ENCODE measurements around the gene OSBPL10.

The OSBPL10 gene

DNA sequence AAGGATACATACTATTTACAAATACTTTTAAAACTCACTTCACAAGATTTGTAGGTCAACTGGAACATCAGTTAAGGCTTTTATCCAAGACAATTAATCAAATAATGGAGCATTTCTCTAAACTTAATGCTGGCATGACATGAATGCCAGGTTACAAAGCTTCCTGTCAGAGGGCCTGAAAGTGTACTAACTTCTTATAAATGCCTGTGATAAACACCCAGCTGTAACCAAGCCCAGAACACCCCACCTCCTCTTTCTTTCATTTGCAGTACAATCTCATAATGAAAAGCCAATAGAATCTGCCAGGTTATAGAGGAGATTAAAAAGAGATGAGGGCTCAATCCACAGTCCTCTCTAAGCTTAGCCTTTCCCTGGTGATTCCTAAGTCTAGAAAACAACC, 214.4 kb downstream of the OSBPL10 start:
- DNase-seq: no peak

DNA sequence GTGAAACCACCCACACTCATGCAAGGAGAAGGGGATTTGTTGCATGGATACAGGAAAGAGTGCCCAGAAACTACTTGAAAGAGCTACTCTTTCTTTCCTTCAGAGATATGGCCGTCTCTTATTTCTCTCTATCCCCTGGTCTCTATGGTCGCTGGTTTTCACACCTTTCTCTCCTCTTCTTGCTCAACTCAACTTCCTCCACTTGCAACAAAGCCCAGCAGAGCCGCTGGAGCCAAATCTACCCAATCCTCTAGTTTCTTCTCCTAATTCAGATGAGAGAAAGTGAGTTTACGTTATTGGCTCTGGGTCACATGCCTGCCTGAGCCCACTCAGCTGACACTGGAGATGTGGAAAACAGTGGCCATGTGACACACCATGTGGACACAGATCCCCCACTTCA, 215.2 kb downstream of the OSBPL10 start:
- no peak for DNase-seq

DNA sequence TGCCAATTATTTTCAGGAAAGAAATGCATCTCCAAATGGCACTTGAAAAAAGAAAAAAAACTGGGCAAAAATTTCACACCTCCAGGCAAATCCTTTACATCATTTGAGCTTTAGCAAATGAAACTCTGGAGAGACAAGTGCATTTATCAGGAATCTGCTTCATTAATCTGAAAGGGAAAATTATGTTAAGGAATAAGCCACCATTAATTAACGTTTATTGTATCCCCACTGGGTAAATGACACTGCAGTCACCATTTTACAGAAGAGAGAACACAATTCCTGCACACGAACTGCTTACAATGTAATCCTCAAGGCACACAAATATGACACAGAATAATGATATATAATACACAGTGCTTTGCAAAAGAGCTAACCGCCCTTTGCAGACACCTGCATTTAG, 217.3 kb downstream of the OSBPL10 start:
- no peak for DNase-seq

DNA sequence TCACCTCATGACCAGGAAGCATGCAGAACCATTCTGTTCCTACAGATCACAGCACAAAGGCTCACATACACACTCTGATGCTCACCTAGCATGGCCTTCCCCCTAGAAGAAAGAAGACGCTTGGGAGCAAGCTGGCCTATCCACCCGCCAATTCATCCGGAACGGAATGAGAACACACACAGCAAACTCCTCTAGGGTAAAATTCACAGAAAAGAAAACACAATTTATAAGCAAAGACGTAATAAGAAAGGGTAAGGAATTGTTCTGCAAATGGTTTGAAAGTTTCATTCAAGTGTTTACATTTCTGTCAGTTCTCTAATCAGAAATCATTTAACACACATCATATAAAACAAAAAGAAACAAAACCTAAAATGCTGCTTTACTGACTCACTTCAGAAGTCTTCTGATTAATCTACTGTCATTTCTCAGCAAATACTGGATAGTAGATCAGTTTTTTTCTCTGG, 218.1 kb downstream of the OSBPL10 start:
- no peak for DNase-seq

DNA sequence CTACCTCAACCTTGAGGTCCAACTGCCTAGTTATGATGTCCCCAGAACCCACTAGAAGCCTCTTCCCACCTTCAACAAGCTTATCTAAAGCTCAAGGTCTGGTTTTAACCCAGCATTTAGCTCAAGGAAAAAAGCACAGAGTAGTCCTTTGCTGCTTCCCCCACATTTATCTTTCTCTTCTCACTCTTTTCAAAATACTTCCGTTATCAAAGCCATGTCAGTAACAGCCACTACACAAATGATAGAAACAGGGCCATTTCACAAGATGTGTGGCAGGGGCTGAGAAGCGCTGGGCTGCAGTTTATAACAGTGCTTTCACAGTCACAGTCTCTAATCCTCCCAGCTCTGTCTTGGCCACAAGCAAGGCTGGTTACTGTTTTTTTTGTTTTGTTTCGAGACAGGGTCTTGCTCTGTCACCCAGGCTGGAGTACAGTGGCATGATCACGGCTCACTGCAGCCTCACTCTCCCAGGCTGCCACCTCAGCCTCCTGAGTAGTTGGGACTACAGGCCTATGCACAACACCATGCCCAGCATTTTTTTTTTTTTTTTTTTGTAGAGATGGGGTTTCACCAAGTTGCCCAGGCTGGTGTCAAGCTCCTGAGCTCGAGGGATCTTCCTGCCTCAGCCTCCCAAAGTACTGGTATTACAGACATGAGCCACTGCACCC, 218.8 kb downstream of the OSBPL10 start:
- DNase-seq: no peak

DNA sequence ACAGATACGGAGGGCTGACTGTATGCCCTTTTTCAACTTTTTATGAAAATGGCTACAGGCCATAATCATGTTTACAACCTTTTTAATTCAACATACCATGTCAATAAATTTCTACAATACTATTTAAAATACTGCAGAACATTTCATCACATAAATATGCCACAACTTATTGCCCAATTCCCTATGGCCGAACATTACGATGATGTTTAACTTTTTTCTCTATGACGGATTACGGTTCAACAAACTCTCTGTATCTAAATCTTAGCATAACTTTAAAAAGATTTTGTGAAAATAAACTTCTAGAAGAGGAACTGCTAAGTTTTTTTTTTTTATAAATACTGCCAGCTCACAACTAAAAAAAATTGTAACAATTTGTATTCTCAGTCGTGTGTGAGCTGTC, 220.4 kb downstream of the OSBPL10 start:
- DNase-seq: no peak

DNA sequence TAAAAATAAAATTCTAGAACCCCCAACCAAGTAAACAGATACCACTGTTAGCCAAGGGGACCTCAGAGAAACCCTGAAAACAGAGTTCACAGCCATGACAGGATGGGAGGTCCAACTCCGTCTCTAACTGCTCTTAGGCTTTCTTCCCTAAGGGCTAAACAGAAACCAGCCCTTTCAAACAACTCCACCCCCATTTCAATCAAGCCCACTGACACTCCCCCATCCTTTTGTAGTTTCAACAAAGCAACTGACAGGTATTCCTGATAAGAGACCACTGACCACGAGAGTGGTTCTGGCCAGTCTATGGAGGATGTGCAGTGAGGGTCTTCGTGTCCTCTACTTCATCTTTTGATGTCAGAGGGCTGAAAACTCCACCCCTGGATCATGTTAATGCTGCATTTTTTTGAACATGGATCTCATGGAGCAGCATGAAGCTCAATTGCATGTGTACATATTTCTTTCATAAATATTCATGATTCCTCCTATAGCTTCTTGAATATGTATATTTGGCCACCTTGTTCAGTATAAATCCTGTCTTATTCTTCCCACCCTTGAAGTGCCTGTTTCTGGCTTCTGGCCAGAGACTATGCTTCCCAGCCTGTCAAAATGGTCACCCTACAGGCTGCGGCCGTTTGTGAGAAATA, 222.6 kb downstream of the OSBPL10 start:
- DNase-seq: no peak

DNA sequence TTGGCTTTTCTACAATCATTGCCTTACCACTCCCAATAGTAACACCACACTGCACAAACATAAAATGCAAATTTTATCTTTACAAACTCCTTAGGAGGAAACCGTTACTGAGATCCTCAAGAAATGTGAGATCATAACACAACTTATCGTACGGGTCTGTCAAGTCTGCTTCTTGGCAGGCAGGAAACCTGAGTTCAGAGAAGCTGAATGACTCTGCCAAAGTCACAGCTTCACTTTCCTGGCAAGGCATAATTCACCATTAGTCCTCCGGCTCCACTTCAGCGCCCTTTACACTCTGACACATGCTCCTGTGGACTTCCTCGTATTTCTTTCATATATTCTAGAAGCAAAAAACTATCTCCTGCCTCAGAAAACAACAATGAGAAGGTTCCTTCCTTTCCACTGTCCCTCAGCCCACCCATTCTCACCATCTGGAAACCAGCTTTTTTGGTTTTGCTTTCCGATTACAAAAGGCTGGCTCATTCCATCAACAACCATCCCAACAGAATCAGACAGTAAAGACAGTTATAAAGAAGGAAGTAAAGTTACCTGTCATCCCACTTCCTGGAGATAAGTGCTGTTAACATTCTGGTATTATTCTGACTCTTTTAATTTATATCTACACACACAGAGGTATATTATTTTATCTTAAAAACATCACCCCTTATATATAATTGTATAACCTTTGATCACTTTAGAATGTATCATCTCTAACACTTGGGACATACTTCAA, 225.0 kb downstream of the OSBPL10 start:
- no peak for DNase-seq

DNA sequence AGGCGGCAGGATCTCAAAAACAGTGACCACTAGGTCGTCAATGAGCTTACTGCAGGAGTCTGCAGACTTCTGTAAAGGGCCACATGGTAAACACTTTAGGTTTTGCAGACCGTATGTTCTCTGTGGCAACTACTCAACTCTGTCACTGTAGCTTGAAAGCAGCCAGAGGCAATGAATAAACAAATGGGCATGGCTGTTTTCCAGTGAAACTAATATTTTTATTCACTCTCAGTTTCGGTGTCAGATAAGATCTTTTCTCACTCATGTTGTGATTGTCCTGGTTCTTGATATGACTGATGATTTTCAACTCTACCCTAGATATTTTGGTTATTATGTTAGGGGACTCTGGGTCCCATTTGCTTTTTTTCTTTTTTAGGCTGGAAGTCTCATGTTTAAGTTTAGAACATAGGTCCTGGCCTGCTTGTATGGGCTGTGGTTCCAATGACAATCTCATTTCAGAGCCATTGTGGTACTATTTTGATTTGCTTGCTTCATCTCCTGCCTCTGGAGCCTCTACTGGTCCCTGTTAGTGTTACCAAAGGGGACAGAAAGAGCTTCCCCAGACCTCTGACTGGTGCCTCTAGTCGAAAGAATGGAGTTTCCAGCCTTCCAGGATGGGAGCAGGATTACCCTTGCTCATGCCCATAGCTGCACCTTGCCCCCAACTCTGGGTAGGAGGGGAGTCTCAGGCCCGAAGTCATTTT, 226.3 kb downstream of the OSBPL10 start:
- DNase-seq: no peak

DNA sequence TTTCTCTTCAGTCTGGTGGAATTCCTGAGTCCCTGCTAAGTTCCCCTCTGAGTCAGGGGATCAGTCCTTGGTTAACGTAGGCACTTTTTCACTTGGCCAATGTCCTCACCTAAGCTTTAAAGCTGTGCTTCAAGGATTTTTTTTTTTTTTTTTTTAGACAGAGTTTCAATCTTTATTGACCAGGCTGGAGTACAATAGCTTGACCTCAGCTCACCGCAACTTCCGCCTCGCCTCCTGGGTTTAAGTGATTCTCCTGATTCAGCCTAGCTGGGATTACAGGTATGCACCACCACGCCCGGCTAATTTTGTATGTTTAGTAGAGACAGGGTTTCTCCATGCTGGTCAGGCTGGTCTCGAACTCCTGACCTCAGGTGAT, 228.0 kb downstream of the OSBPL10 start:
- no peak for DNase-seq

DNA sequence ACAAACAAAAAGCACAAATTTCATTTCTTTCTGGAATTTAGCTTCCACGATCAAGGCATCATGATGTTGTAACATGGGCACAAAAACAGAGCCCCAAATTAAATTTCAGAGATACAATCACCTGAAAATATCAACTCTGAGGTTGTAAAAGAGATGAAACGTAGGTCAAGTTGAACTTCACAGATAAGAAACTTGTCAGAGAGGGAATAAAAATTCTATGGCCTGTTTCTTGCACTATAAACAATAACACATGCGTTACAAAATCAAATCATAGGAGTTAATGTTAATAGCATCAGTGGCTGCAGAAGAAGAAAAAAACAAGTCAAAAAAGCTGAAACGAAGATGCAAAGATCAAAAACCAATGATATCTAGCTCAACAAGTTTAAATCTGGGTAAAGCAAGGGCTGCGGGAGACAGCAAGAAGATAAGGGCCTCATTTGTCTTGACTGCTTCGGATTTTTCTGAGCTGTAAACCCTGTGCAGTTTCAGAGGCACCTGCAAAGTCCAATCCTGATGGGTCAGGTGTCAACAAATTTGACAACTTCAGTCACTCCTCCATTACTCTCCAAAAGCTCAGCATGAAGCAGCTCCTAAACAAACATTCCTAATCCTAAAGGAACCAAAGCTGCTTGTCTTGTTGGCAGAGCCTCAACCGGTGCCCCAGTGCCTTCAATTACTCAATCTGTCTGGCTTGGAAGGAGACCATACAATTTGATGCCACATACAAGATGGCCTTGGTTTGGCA, 228.6 kb downstream of the OSBPL10 start:
- DNase-seq: no peak

DNA sequence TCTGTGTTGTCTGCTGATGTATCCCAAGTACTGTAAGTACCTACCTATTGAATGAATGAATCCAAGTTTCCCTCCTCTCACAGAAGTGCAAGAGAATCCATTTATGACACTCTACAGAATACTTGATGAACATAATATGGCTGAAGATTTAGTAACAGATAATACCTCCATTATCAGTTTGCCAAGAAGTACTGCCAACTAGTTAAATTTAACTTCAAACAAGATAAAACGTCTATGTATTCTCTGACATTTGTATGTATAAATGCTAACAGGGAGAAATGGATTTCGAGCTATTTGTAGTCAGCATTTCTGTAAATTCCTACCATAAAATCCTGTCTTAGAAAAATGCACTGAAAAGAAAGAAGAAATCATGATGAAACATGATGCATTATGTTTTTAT, 230.7 kb downstream of the OSBPL10 start:
- DNase-seq: no peak

DNA sequence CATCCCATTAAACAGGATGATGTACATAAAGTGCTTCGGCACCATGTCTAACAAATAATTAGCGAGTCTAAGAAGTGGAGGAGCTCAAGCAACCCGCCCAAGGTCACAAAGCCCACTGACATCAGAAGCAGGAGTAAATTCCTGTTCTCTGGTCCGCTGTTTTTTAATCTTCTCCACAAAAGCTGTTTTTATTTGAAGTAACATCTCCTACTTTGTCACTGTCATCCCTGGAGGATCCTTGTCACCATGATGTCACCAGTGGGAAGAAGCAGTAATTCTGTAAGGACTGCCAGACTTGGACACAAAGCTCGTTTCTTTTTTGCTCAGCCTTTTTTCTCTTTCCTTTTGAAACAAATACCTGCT, 232.1 kb downstream of the OSBPL10 start:
- no peak for DNase-seq

DNA sequence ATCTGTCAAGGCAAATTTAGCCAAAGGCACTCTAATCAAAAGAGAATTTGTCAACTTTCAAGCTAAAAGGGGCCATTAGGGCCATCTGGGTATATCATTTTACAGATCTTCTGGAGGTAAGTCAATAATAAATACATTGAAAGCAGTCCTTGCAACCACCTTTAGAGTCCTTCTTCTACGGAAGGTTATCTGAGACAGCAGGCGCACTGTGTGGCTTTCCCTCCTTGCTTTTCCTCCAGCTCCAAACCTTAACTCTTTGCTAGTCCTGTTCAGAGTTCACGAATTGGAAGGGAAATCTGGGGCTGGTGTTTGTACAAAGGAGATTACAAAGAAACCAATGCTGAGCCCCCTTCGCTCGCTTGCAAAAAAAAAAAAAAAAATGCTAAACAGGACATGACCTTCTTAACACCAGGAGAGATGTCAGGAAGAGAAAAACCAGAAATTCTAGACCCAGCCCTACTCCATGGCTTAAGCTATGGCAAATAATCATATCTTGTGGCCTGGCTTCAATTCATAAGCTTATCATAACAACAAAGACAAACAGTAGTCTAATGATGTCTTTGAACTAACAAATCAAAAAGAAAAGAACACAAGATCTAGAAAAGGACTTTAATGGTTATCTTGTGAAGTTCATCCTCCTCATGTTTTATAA, 232.7 kb downstream of the OSBPL10 start:
- DNase-seq: no peak

DNA sequence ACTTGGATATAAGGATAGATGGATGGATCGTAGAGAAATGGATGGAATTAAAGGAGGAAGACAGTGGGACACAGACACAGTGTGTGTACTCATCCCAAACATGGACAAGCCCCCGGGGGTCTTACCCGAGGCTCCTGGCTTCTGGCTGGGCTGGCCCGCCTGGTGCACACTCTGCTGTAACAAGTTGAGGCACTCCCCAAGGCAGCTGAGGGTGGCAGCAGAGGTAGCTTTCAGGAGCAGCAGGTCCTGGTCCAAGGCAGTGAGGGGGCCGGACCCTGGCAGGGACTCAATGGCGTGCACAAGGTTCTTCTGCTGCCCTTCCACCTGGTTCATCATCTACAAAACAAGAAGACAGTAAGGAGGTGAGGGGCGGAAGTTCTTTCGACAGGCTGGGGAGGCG, 233.3 kb downstream of the OSBPL10 start:
- DNase-seq: no peak

DNA sequence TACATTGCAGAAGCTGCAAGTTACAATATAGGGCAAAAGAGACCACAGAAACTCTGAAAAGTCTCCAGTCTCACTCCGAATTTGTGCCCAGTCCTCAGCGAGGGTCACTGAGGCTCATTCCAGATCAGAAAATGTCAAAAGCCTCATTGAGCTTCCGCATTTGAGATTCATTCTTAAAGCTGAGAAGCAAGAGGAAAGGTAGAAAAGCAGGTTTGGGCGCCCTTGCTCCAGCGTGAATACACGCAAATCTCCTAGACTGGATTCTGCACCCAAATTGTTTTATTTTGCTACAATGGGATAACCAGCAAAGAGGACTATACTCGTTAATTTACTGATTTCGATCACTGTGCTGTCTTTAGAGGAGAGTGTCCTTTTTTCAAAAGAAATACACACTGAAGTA, 236.1 kb downstream of the OSBPL10 start:
- no peak for DNase-seq

DNA sequence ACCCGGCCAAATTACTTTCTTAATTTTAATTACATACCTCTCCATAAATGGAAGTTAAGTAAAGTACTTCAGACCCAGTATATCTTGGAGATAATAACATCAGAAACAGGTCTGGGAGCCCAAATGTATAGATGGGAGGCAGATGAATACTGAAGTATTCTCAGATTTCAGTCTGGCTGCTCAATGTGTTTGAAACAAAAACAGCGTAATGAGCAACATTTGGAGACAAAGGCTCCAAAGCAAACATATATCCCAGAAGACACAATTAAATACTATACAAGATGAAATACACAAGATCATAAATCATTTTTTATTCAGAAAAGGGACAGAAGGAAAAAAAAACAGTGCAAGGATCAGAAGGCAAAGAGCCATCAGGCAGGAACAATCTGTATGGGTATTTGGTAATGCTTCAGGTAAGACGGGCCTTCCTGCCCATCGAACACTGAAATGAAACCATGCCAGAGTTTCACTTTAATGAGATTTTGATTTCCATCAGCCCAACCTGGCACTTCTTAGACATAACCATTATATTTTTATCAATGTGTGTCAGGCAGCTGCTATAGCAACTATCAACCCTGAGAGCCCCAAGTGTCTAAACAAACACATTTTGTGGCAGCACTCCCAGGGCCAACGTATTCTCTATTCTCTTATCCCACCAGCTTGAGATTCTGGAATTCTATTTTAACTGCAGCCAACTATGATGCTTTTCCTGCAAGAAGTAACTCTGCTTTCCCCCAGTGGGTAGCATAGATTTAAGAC, 237.6 kb downstream of the OSBPL10 start:
- no peak for DNase-seq

DNA sequence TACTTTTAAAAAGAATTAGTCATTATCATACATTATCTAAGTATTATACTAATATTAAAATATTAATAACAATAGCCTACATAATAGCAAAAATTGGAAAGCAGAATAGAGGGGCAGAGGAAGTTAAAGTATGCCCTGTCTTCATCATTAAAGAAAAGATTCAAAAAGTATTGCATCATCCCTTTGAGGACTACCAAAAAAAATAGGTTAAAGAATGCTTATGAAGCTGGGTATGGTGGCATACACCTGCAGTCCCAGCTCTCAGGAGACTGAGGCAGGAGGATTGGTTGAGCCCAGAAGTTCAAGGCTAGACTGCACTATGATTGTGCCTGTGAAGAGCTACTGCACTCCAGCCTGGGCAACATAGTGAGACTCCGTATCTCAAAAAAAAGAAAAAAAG, 240.7 kb downstream of the OSBPL10 start:
- DNase-seq: no peak

DNA sequence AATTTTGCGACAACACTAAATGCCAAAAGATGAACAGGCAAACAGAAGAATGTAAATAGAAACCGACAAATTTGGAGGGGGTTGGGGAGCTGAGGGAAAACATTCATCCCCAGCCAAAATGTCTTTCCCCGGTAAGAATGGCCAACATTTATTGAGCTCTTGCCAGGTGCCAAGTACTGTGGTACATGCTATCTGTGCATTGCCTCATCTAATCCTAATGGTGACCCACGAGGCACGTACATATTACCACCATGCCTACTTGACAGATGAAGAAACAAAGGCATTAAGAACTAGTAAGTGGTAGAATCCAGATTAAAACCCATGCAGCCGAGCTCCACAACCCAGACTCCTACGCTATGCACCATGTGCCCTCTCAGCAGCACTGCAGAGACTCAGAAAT, 242.7 kb downstream of the OSBPL10 start:
- no peak for DNase-seq

DNA sequence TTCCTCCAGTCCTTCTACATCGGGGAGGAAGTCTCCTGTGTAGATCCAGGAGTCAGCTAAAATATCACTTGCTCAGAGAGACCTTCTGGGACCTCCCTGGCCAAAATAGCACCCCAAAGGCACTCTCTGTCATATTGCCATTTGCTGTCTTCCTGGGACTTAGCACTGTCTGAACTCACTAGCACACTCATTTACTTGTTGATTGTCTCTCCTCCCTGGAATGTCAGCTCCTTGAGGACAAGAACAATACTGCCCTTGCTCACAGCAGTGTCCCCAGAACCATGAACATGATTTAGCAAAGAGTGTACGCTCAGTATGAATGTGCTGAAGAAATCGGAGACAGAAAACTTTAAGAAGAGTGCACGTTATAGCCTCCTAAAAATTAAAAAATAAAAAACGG, 245.4 kb downstream of the OSBPL10 start:
- DNase-seq: no peak

DNA sequence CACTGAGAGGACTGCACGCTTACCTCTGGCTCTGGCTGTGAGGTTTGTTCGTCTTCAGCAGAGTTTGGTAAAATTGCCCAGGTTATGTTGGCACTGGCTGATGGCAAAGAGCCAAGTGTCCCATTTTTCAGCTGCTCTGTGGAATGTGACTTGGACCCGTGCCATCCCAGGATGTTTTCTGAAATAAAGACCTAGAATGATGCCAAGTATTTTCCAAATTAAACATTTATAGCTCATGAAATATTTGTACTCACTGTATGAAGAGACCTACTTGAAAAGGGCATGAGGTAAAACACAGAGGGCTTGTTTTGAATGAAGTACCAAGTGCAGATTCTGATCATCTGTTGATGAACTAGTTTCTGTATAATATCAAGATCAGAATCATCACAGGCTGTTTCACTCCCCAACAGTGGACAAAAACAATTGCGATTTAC, 247.8 kb downstream of the OSBPL10 start:
- DNase-seq: no peak

DNA sequence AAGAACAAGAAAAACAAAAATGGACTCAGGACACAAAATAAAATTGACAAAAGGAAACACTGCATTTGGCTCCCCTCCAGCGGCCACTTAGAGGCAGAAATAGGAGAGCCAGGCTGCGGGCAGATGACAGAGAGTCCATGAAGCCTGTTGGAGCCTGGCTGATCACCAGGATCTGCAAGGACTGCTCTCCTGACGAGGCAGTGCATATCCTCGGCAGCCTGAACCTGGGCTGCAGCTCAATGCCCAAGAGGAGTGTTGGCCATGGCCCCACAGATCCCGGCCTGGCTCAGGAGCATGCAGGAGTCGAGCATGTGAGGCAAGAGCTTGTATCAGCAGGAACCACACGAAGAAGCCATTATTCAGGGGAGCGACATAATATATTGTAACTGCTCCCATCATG, 248.5 kb downstream of the OSBPL10 start:
- DNase-seq: no peak

Data from activated CD4-positive, alpha-beta T cell treated with anti-CD3 and anti-CD28 coated beads, Interleukin-2, amount 50 U/mL, for 4 hours (primary cell).